ENCODE results near the gene SMG5. TPM values are rescaled to one million over a fixed set of nuclear protein-coding genes. Genes with fewer than 3 reads are reported as not detected.
A peak's percentile ranks its signal among the peaks of the same experiment; 100 is the strongest.

SMG5 gene
- total RNA-seq, 4 donors from 2014 or later = 70.1 to 139 (median 103) TPM

- no peaks in the 10 kb centered on the region for H3K27me3 ChIP-seq
Measured at GRCh38 chr1:156293098-156293434, 10.4 kb upstream of the SMG5 start.

GRCh38 chr1:156291226-156292061 lies 8.8 kb upstream of the SMG5 start:
- TF ChIP-seq POLR2A (IDR thresholded peaks at IDR 0.05) = peak; percentile 28 to 73
- TF ChIP-seq CTCF (IDR thresholded peaks at IDR 0.05) = no peak
- DNase-seq = peak; percentile 65 to 95 (median 94)
- H3K4me3 ChIP-seq = peak overlapping the region; percentile 18 to 54 (median 34)
- H3K27ac ChIP-seq = peak overlapping the region; percentile 39 to 75 (median 64)
- no peaks in the 10 kb centered on the region for H3K9me3 ChIP-seq
- peaks cover 0 to 24% (median 0%) of the 10 kb centered on the region in 4 donors for H3K4me1 ChIP-seq
- H3K36me3 ChIP-seq = no peaks in the 10 kb centered on the region
- H3K27me3 ChIP-seq = no peaks in the 10 kb centered on the region

More at GRCh38 chr1:156293098-156293434, 10.4 kb upstream of the SMG5 start:
- DNase-seq = no peak
- TF ChIP-seq CTCF (IDR thresholded peaks at IDR 0.05) = no peak
- TF ChIP-seq POLR2A (IDR thresholded peaks at IDR 0.05) = no peak
- no peak overlapping the region for H3K4me3 ChIP-seq
- H3K27ac ChIP-seq = no peak overlapping the region
- H3K36me3 ChIP-seq = no peaks in the 10 kb centered on the region
- H3K9me3 ChIP-seq = no peaks in the 10 kb centered on the region
- H3K4me1 ChIP-seq = peaks cover 0 to 24% (median 0%) of the 10 kb centered on the region in 4 donors

GRCh38 chr1:156289857-156290256 lies 7.2 kb upstream of the SMG5 start:
- Histone ChIP-seq H3K27me3 (no peaks in the 10 kb centered on the region), H3K9me3 (no peaks in the 10 kb centered on the region), H3K4me3 (no peak overlapping the region), H3K36me3 (peaks cover 0 to 7% (median 0%) of the 10 kb centered on the region in 3 donors), H3K4me1 (peaks cover 0 to 20% (median 0%) of the 10 kb centered on the region in 4 donors), H3K27ac (no peak overlapping the region)
- DNase-seq = no peak
- no peak for TF ChIP-seq CTCF (IDR thresholded peaks at IDR 0.05)
- TF ChIP-seq POLR2A (IDR thresholded peaks at IDR 0.05) = no peak

GRCh38 chr1:156286061-156286460 lies 3.4 kb upstream of the SMG5 start:
- Histone ChIP-seq H3K36me3 (peaks cover 0 to 7% (median 0%) of the 10 kb centered on the region in 3 donors), H3K27me3 (no peaks in the 10 kb centered on the region), H3K27ac (no peak overlapping the region), H3K9me3 (no peaks in the 10 kb centered on the region), H3K4me1 (peaks cover 0 to 23% (median 4%) of the 10 kb centered on the region in 4 donors), H3K4me3 (no peak overlapping the region)
- TF ChIP-seq CTCF (IDR thresholded peaks at IDR 0.05) = no peak
- TF ChIP-seq POLR2A (IDR thresholded peaks at IDR 0.05) = no peak
- no peak for DNase-seq

GRCh38 chr1:156285437-156285836 lies 2.8 kb upstream of the SMG5 start:
- Histone ChIP-seq H3K4me1 (peaks cover 0 to 27% (median 4%) of the 10 kb centered on the region in 4 donors), H3K9me3 (no peaks in the 10 kb centered on the region), H3K27ac (no peak overlapping the region), H3K27me3 (no peaks in the 10 kb centered on the region), H3K36me3 (peaks cover 0 to 7% (median 0%) of the 10 kb centered on the region in 3 donors), H3K4me3 (no peak overlapping the region)
- TF ChIP-seq POLR2A (IDR thresholded peaks at IDR 0.05) = no peak
- no peak for TF ChIP-seq CTCF (IDR thresholded peaks at IDR 0.05)
- DNase-seq = no peak
